Mesodermal cell (in vitro differentiated cells): ENCODE data around the gene ALG8.
A peak's percentile ranks its signal among the peaks of the same experiment; 100 is the strongest.
"Not testable (repeated sequence)": the region's sequence is repeated elsewhere in the genome, so short reads cannot be mapped to it uniquely, and the experiment has no call there.

ENCODE experiments used
- H3K27ac ChIP-seq: 2 replicates; pipeline ENCODE4 v1.7.0; 2013; ENCODE audit warnings: mild to moderate bottlenecking, low read depth, low read length, moderate library complexity; ENCODE audit not compliant: severe bottlenecking
- H3K36me3 ChIP-seq: 2 replicates; pipeline ENCODE4 v1.7.1; 2013; ENCODE audit warnings: mild to moderate bottlenecking, low read length, moderate library complexity; ENCODE audit not compliant: control insufficient read depth, insufficient read depth
- H3K4me1 ChIP-seq: one replicate; pipeline ENCODE4 v1.7.1; 2013; ENCODE audit warnings: mild to moderate bottlenecking, low read length; ENCODE audit not compliant: insufficient read depth, control insufficient read depth, poor library complexity, severe bottlenecking
- H3K4me3 ChIP-seq: 2 replicates; pipeline ENCODE4 v1.7.0; 2013; ENCODE audit warnings: low read length, control low read depth, mild to moderate bottlenecking; ENCODE audit not compliant: insufficient read depth, poor library complexity, severe bottlenecking; ENCODE audit errors: extremely low read depth
- H3K9me3 ChIP-seq: 2 replicates; pipeline ENCODE4 v1.7.1; 2013; ENCODE audit warnings: mild to moderate bottlenecking, low read length, moderate library complexity; ENCODE audit not compliant: control insufficient read depth
- WGBS, 2 experiments: methylation state at CpG; one replicate each; pipeline ENCODE4 v1.1.5; 2013; ENCODE audit warnings: missing lambda C conversion rate in 2 of 2; ENCODE audit not compliant: insufficient coverage in 2 of 2; 5-methylcytosine and 5-hydroxymethylcytosine counted together

ALG8 gene

DNA sequence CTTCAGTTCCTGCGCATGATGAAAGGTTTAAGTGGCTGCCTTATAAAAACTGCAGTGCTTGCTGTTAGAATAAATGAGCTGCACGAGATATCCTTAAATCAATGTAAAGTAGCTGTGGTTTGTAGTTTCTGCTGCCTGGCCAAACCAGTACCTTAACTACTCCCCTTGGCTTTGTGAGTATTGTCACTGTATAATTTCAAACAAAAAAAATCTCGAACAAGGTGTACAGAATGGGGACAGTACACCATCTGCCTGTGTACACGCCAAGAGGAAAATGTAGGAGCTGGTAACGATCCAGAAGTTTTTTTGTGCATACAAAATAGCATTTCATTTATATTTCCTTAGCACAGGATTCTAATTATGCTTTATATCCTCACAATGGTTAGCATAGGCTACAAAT, 39.2 kb downstream of the ALG8 start:
- 92 to 100% methylated on average over 1 of the region's 5 CpGs for WGBS, 2 experiments
- peaks cover 55% of the 10 kb centered on the region for H3K36me3 ChIP-seq

DNA sequence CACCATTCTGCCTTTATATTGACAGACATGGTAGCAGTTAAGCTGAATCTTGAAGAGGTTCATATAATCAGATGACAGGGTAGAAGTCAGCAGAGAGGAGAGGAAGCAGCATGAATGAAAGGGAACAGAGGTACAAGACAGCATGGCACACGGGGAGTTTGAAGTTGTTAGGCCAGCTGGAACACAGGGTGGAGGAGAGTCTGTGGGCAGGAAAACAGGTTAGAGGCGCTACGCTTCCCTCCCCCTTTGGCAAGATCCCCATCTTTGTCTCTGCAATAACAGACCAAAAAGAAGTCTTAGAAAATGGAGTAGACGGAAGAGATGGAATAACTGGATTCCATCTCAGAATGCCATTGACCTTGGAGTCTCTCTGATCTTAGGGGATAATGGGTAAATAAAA, 39.8 kb downstream of the ALG8 start:
- peaks cover 61% of the 10 kb centered on the region for H3K36me3 ChIP-seq
- no peak overlapping the region for H3K4me3 ChIP-seq
- H3K4me1 ChIP-seq, result no peaks in the 10 kb centered on the region
- no peaks in the 10 kb centered on the region for H3K9me3 ChIP-seq
- H3K27ac ChIP-seq, result no peak overlapping the region
- 89 to 100% methylated on average over 2 of the region's 4 CpGs for WGBS, 2 experiments

More for the DNA sequence above, 39.2 kb downstream of the ALG8 start:
- Histone ChIP-seq H3K27ac (no peak overlapping the region), H3K4me1 (no peaks in the 10 kb centered on the region), H3K4me3 (no peak overlapping the region), H3K9me3 (no peaks in the 10 kb centered on the region)

DNA sequence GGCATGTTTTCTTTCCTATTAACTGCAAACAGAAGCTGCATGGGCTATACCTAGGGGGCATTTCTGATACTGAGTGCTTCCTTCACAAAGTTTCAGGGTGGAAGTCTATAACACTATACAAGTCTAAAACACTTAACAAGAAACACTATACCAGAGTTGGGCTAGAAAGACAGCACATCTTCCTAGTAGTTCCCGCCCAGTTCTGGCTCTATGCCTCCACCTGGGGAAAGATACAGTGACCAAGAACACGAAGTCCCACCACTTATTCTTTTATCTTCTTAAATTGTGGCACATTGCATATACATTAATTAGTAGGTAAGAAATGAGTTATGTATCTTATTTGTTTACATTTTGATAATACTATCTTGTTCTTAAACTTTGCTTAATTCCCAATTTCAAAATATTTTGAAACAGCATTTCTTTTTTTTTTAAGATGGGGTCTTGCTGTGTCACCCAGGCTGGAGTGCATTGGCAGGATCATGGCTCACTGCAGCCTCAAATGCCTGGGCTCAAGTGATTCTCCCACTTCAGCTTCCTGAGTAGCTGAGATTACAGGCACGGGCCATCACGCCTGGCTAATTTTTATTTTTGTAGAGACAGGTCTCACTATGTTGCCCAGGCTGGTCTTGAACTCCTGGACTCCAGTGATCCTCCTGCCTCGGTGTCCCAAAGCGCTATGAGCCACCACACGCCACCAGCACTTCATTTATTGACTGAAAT, 41.6 kb downstream of the ALG8 start:
- no peaks in the 10 kb centered on the region for H3K4me1 ChIP-seq
- H3K27ac ChIP-seq, result no peak overlapping the region
- H3K4me3 ChIP-seq, result no peak overlapping the region
- WGBS, 2 experiments, result 96 to 100% methylated on average over 1 to 6 of the region's 7 CpGs
- no peaks in the 10 kb centered on the region for H3K9me3 ChIP-seq
- H3K36me3 ChIP-seq, result peaks cover 62% of the 10 kb centered on the region

DNA sequence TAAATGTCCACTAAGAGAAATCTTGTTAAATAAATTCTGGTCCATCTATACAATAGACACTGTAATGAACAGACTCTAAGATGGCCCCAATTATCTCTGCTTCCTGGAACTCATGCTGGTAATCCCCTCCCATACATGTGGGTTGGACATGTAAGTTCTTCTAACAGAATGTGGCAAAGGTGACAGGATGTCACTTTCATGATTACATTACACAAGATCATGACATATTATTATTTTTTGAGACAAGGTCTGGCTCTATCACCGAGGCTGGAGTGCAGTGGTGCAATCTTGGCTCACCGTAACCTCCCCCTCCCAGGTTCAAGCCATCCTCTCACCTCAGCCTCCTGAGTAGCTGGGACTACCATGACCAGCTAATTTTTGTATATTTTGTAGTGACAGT, 45.2 kb downstream of the ALG8 start:
- Histone ChIP-seq H3K27ac (no peak overlapping the region), H3K9me3 (no peaks in the 10 kb centered on the region), H3K4me3 (no peak overlapping the region), H3K36me3 (peaks cover 39% of the 10 kb centered on the region), H3K4me1 (no peaks in the 10 kb centered on the region)
- WGBS, 2 experiments, result no CpG with 5 or more reads among the region's 2 CpGs

DNA sequence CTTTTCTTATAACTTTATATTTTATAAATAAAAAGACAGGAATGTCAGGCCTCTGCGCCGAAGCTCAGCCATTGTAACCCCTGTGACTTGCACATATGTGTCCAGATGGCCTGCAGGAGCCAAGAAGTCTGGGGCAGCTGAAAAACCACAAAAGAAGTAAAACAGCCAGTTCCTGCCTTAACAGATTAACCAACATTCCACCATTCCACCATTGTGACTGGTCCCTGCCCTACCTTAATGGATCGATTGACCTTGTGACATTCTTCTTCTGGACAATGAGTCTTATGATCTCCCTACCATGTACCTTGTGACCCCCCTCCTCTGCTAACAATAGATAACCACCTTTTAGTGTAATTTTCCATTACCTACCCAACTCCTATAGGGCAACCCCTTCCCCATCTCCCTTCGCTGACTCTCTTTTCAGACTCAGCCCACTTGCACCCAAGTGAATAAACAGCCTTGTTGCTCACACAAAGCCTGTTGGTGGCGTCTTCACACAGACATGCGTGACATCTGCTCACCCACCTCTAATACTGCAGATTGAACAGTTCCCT, 52.8 kb downstream of the ALG8 start:
- H3K36me3 ChIP-seq, H3K27ac ChIP-seq, H3K4me3 ChIP-seq, H3K9me3 ChIP-seq, H3K4me1 ChIP-seq: not testable (repeated sequence)
- WGBS, 2 experiments, result 88 to 90% methylated on average over 2 to 6 of the region's 6 CpGs

DNA sequence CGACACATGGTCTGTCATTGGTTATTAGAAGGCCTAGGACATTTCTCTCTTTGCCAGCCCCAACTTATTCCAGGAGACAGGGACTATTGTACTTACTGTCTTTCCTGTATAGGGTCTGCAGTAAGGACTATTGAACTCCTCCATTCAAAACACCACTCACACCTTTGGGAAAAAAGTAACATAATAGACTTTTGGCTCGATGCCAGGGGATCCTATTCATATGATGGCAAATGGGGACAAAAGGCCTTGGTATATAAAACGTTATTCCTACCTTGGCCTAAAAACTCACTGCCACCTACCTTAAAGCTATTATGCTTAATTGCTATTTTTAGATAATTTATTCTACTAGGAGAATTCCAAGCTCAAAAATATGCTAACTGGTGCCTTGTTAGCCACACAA, 53.5 kb downstream of the ALG8 start:
- 100% methylated on average over 1 of the region's 3 CpGs; no CpG with 5 or more reads in 1 of the 2 experiments for WGBS, 2 experiments
- no peaks in the 10 kb centered on the region for H3K9me3 ChIP-seq
- no peak overlapping the region for H3K27ac ChIP-seq
- no peak overlapping the region for H3K4me3 ChIP-seq
- H3K4me1 ChIP-seq, result peaks cover 9% of the 10 kb centered on the region
- H3K36me3 ChIP-seq, result peaks cover 5% of the 10 kb centered on the region

DNA sequence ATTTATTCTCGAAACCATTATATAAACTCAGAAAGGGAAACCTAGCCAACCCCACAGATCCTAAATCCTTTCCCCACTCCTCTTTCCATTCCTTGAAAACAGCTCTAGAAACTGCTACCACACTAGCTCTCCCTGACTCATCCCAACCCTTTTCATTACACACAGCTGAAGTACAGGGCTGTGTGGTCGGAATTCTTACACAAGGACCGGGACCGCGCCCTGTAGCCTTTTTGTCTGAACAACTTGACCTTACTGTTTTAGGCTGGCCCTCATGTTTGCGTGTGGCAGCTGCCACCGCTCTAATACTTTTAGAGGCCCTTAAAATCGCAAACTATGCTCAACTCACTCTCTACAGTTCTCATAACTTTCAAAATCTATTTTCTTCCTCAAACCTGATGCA, 54.9 kb downstream of the ALG8 start:
- peaks cover 17% of the 10 kb centered on the region for H3K4me1 ChIP-seq
- WGBS, 2 experiments, result 93 to 95% methylated on average over 8 of the region's 8 CpGs
- H3K36me3 ChIP-seq, H3K27ac ChIP-seq, H3K9me3 ChIP-seq, H3K4me3 ChIP-seq: not testable (repeated sequence)

DNA sequence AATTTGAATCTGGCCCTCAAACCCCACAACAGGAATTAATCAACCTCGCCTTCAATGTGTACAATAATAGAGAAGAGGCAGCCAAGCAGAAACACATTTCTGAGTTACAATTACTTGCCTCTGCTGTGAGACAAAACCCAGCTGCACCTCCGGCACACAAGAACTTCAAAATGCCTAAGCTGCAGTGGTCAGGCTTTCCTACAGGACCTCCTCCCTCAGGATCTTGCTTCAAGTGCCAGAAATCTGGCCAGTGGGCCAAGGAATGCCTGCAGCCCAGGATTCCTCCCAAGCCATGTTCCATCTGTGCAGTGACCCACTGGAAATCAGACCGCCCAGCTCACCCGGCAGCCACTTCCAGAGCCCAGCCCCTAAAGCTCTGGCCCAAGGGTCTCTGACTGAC, 56.4 kb downstream of the ALG8 start:
- no peak overlapping the region for H3K4me3 ChIP-seq
- WGBS, 2 experiments, result 79 to 94% methylated on average over 3 to 4 of the region's 4 CpGs
- peaks cover 6% of the 10 kb centered on the region for H3K36me3 ChIP-seq
- H3K4me1 ChIP-seq, result peaks cover 17% of the 10 kb centered on the region
- no peak overlapping the region for H3K27ac ChIP-seq
- H3K9me3 ChIP-seq, result no peaks in the 10 kb centered on the region

DNA sequence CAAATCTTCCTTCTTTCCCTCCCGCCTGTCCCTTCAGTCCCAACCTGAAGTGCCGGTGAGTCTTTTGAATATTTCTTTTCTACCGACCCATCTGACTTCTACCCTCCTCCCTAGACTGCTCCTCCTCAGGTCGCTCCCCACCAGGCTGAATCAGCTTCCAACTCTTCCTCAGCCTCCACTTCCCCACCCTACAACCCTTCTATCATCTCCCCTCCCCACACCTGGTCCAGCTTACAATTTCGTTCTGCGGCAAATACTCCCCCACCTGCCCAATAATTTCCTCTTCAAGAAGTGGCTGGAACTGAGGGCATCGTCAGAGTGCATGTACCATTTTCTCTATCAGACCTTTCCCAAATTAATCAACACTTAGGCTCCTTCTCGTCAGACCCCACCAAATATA, 57.3 kb downstream of the ALG8 start:
- H3K4me3 ChIP-seq, result no peak overlapping the region
- no peaks in the 10 kb centered on the region for H3K9me3 ChIP-seq
- peaks cover 17% of the 10 kb centered on the region for H3K4me1 ChIP-seq
- WGBS, 2 experiments, result 79 to 89% methylated on average over 4 to 8 of the region's 8 CpGs
- H3K27ac ChIP-seq, result no peak overlapping the region
- H3K36me3 ChIP-seq, result peaks cover 14% of the 10 kb centered on the region

DNA sequence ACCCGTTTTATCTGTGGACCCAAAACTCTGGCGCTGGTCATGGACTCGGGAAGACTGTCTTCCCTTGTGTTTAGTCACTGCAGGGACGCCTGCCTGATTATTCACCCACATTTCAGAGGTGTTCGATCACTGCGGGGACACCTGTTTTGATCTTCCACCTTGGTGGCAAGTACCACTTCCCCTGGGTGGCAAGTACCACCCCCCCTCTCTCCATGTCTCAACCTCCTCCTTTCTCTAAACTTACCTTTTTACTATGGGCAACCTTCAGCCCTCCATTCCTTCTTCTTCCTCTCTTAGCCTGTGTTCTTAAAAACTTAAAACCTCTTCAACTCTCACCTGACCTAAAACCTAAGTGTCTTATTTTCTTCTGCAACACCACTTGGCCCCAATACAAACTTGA, 57.8 kb downstream of the ALG8 start:
- 89 to 96% methylated on average over 5 to 6 of the region's 6 CpGs for WGBS, 2 experiments
- peaks cover 20% of the 10 kb centered on the region for H3K36me3 ChIP-seq
- no peaks in the 10 kb centered on the region for H3K9me3 ChIP-seq
- peaks cover 19% of the 10 kb centered on the region for H3K4me1 ChIP-seq
- no peak overlapping the region for H3K27ac ChIP-seq
- H3K4me3 ChIP-seq, result no peak overlapping the region

DNA sequence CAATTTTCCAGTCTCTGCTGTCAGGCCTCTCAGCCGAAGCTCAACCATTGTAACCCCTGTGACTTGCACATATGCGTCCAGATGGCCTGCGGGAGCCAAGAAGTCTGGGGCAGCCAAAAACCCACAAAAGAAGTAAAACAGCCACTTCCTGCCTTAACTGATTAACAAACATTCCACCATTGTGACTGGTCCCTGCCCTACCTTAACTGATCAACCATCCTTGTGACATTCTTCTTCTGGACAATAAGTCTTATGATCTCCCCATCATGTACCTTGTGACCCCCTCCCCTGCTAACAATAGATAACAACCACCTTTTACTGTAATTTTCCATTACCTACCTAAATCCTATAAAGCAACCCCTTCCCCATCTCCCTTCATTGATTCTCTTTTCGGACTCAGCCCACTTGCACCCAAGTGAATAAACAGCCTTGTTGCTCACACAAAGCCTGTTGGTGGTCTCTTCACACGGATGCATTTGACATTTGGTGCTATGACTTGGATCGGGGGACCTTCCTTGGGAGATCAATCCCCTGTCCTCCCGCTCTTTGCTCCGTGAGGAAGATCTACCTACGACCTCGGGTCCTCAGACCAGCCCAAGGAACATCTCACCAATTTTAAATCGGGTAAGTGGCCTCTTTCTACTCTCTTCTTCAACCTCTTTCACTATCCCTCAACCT, 58.5 kb downstream of the ALG8 start:
- Histone ChIP-seq H3K27ac (peak overlapping the region; percentile 87), H3K36me3 (peaks cover 25% of the 10 kb centered on the region), H3K4me3 (no peak overlapping the region), H3K4me1 (peaks cover 17% of the 10 kb centered on the region), H3K9me3 (no peaks in the 10 kb centered on the region)
- 93 to 94% methylated on average over 9 to 11 of the region's 11 CpGs for WGBS, 2 experiments
